Eye (tissue), 1 donor: ENCODE results near the gene ENOX1.
"Not testable (repeated sequence)": the region's sequence is repeated elsewhere in the genome, so short reads cannot be mapped to it uniquely, and the experiment has no call there.

ENCODE experiments used
- DNase-seq: peaks from one replicate; pipeline ENCODE4 v3.0.0-alpha.2; 2015

ENOX1 gene

GRCh38 chr13:43170506-43170905 is 616.3 kb downstream of the ENOX1 start:
- DNase-seq, result no peak

DNA sequence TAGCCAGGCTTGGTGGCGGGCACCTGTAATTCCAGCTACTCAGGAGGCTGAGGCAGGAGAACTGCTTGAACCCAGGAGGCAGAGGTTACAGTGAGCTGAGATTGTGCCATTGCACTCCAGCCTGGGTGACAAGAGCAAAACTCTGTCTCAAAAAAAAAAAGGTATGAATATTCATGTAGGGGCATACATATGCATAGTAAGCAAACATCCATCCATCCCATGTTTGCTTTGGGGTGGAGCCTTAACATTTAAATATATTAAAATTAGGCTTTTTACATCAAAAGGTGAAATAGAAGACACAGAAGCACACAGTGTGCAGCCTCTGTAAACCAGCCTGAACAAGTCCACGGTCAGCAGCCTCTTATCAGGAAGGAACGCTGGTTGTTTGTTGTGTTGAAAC is 618.3 kb downstream of the ENOX1 start:
- not testable (repeated sequence) for DNase-seq

GRCh38 chr13:43167731-43168130 is 619.0 kb downstream of the ENOX1 start:
- no peak for DNase-seq

DNA sequence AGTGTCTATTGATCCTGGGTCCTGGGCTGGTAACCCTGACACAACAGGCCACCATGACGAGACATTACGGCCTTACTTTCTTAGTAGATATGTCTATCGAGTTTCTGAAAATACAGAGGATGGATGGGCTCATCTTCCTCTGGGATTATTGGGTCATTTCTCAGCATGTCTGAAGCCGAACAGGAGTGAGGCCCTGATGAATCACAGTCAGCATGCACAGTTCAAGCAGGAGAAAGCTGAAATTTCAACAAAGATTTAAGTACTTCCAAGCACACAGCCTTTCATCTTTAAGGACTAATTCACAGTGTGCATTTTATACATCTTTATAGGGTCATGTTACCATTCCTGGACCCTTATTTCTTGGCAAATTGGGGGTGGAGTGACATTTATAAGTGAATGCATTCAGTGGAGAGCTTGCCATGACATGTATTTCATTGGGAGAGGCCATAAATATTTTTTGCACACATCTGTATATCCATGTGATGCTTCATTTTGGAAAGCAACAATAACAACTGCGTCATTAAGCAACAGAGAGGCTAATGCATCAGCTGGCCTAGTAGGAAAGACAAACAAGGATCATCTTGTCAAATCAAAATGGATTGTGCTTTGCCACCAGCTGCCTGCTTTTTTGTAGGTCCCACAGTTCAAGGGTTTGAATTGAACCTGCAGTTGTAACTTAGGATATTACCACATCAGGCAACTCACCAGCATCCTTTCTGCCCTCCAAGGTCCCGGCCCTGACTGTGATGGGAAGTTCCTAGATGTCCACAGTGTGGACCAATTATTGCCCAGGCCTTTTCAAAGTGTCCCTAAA is 619.9 kb downstream of the ENOX1 start:
- DNase-seq, result no peak
